ENCODE data around the gene CPVL.
A peak's percentile ranks its signal among the peaks of the same experiment; 100 is the strongest.

GRCh38 chr7:29019387-29019786, 127.0 kb downstream of the CPVL start:
- TF ChIP-seq CTCF (IDR thresholded peaks at IDR 0.05) (0 out of 2 replicates have a peak, but pooled peaks have one; percentile 15), TCF7L2 (IDR thresholded peaks at IDR 0.05; ENCODE audit: low read depth, low read length) (no peak), POLR2AphosphoS5 (IDR thresholded peaks at IDR 0.05; ENCODE audit: low read depth, low read length) (no peak), REST (IDR thresholded peaks at IDR 0.05; ENCODE audit: insufficient read depth in 1 of 2, low read depth in 2 of 2, low read length in 1 of 2) (no peak), SIN3A (IDR thresholded peaks at IDR 0.05; ENCODE audit: borderline replicate concordance, insufficient read depth, low read depth, low read length) (no peak)

Data from Panc1 (cell line).